K562 (cell line): ENCODE data around the gene LBHD1. TPM values are rescaled to one million over a fixed set of nuclear protein-coding genes. Genes with fewer than 3 reads are reported as not detected.

Experiments used
- ATF3 ChIP-seq, 2 experiments: fragments of 450-650 bp in 1 of 2; sonication (generic) in 1 of 2; formaldehyde crosslinking in 1 of 2; IDR thresholded peaks in 1 of 2; conservative IDR thresholded peaks in 1 of 2; 2 replicates each; pipeline versions ENCODE4 v1.6.1 to v1.8.1; 2016 to 2023; ENCODE audit warnings: mild to moderate bottlenecking in 2 of 2, moderate library complexity in 2 of 2, inconsistent platforms in 1 of 2, missing genetic modification reagents in 1 of 2
- CHCHD3 ChIP-seq: fragments of 250-450 bp; sonication (Bioruptor Pico); IDR thresholded peaks from 2 replicates; pipeline ENCODE4 v2.1.2; 2022; ENCODE audit warnings: mild to moderate bottlenecking
- CREB1 ChIP-seq, 2 experiments: sonication (generic) in 1 of 2; formaldehyde crosslinking in 1 of 2; IDR thresholded peaks; 2 replicates each; pipeline versions ENCODE4 v1.6.1 to v1.8.0; 2012 to 2022; ENCODE audit warnings: inconsistent platforms in 1 of 2, mild to moderate bottlenecking in 1 of 2, missing genetic modification reagents in 1 of 2, moderate library complexity in 1 of 2
- EHMT2 ChIP-seq: fragments of 450-650 bp; IDR thresholded peaks from 2 replicates; pipeline ENCODE4 v1.6.1; 2018; ENCODE audit warnings: antibody characterized with exemption
- ETS2 ChIP-seq: IDR thresholded peaks from 2 replicates; pipeline ENCODE4 v1.6.1; 2016; ENCODE audit warnings: borderline replicate concordance, missing genetic modification characterization, mild to moderate bottlenecking, moderate library complexity, missing compliant biosample characterization; ENCODE audit not compliant: poor library complexity, severe bottlenecking
- HNRNPK ChIP-seq: fragments of 200-400 bp; formaldehyde crosslinking; IDR thresholded peaks from one replicate; pipeline ENCODE4 v1.6.1; 2018; ENCODE audit warnings: mild to moderate bottlenecking, low read depth, low read length; ENCODE audit not compliant: poor library complexity, severe bottlenecking
- NR2F6 ChIP-seq: fragments of 450-650 bp; formaldehyde crosslinking; IDR thresholded peaks from 2 replicates; pipeline ENCODE4 v1.4.0; 2020; ENCODE audit warnings: mild to moderate bottlenecking
- PHF20 ChIP-seq: fragments of 450-650 bp; IDR thresholded peaks from 2 replicates; pipeline ENCODE4 v1.6.1; 2018; ENCODE audit not compliant: partially characterized antibody
- POLR2AphosphoS2 ChIP-seq: IDR thresholded peaks from 2 replicates; pipeline ENCODE4 v1.6.1; 2012; ENCODE audit warnings: low read length, improper control_type of control experiment
- THRAP3 ChIP-seq: fragments of 450-650 bp; IDR thresholded peaks from 2 replicates; pipeline ENCODE4 v1.6.1; 2016; ENCODE audit warnings: mild to moderate bottlenecking, inconsistent platforms, borderline replicate concordance
- ZBTB49 ChIP-seq: sonication (generic); formaldehyde crosslinking; IDR thresholded peaks from 2 replicates; pipeline ENCODE4 v1.8.0; 2022; ENCODE audit warnings: missing genetic modification reagents, mild to moderate bottlenecking, borderline replicate concordance
- ZKSCAN3 ChIP-seq: fragments of 250-450 bp; sonication (Bioruptor Pico); IDR thresholded peaks from 2 replicates; pipeline ENCODE4 v1.4.0; 2020
- ZSCAN32 ChIP-seq: fragments of 450-650 bp; formaldehyde crosslinking; IDR thresholded peaks from 2 replicates; pipeline ENCODE4 v1.4.0; 2020; ENCODE audit warnings: mild to moderate bottlenecking, moderate library complexity
- polyA plus RNA-seq, 8 experiments: library from polyadenylated mRNA; depleted of rRNA in 4 of 8; stranded (reverse) in 5 of 8; unstranded in 3 of 8; fragments of >200 nt; fragmentation: Nextera tagmentation in 2 of 8; fragmentation: Illumina TruSeq in 1 of 8; extraction: Ambion mirVana in 2 of 8; extraction: Trizol in 1 of 8; gene quantifications; 2 replicates each; pipeline versions ENCODE4 v1.2.1 to v1.2.3, GENCODE V29; 2011 to 2014; ENCODE audit warnings: inconsistent platforms in 1 of 8, missing spikeins in 1 of 8
- total RNA-seq, 7 experiments: library from RNA; depleted of rRNA in 6 of 7; stranded (reverse); fragments of >200 nt in 6 of 7; fragmentation: Illumina TruSeq in 2 of 7; extraction: Trizol in 2 of 7; gene quantifications; 2 replicates each; pipeline versions ENCODE4 v1.2.1 to v1.2.3, GENCODE V29; 2011 to 2021; ENCODE audit warnings: low replicate concordance in 1 of 7
- TF ChIP-seq, protein P1 (sequence below): sonication (generic); formaldehyde crosslinking; IDR thresholded peaks from 2 replicates; pipeline ENCODE4 v1.8.0; 2023; ENCODE audit warnings: mild to moderate bottlenecking, missing genetic modification reagents
- TF ChIP-seq, protein P2 (sequence below): sonication (generic); formaldehyde crosslinking; IDR thresholded peaks from 2 replicates; pipeline ENCODE4 v1.8.1; 2023; ENCODE audit warnings: mild to moderate bottlenecking, missing genetic modification reagents
- TF ChIP-seq, protein P3 (sequence below): fragments of 250-450 bp; sonication (Bioruptor Pico); IDR thresholded peaks from 2 replicates; pipeline ENCODE4 v1.5.0; 2021; ENCODE audit warnings: mild to moderate bottlenecking, moderate library complexity

The LBHD1 gene
- total and polyA plus RNA-seq, 9 of the 15 experiments (the other 6 are each of a cell fraction or from before 2014, with no cell fraction given), result 2.6 to 28.0 (median 12.5) TPM

DNA sequence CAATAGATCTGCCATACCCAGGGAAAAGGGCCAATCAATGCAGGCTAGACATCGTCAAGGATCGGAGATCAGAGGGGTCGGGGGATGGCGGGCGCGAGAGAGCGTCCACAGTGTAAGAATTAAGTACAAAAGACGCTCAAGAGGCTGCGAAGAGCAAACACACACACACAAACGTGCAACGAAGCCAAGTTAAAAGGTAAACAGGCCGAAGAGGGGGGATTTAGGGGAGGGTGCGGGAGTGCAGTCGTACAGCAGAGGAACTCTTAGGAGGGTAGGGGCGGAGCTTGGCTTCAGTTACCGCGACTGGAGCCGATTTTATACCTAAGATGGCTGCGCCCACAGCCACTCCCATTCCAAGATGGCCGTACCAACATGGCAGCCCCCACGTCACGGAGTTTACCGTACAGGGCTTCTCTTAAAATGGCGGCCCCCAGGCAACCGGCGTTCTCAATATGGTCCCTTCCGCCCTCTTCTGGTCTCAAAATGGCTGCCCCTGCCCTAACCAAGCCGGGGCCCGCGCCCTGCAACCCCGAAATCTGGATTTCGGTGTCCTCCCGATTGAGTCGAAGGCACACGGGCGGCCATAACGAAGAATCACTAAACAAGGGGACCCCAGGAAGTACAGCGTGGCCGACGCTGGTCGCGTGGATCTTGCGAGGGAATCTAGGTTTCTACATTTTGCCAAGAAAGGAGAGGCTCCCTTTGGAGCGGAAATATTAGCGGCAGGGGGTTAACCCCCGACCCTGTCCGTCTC lies 37.4 kb upstream of the LBHD1 start (continued):
- TF ChIP-seq, protein P1, sequence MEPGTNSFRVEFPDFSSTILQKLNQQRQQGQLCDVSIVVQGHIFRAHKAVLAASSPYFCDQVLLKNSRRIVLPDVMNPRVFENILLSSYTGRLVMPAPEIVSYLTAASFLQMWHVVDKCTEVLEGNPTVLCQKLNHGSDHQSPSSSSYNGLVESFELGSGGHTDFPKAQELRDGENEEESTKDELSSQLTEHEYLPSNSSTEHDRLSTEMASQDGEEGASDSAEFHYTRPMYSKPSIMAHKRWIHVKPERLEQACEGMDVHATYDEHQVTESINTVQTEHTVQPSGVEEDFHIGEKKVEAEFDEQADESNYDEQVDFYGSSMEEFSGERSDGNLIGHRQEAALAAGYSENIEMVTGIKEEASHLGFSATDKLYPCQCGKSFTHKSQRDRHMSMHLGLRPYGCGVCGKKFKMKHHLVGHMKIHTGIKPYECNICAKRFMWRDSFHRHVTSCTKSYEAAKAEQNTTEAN (CRISPR knock-in tag), result no peak
- no peak for TF ChIP-seq CHCHD3
- no peak for TF ChIP-seq POLR2AphosphoS2
- no peak for TF ChIP-seq ZSCAN32
- TF ChIP-seq, protein P2, sequence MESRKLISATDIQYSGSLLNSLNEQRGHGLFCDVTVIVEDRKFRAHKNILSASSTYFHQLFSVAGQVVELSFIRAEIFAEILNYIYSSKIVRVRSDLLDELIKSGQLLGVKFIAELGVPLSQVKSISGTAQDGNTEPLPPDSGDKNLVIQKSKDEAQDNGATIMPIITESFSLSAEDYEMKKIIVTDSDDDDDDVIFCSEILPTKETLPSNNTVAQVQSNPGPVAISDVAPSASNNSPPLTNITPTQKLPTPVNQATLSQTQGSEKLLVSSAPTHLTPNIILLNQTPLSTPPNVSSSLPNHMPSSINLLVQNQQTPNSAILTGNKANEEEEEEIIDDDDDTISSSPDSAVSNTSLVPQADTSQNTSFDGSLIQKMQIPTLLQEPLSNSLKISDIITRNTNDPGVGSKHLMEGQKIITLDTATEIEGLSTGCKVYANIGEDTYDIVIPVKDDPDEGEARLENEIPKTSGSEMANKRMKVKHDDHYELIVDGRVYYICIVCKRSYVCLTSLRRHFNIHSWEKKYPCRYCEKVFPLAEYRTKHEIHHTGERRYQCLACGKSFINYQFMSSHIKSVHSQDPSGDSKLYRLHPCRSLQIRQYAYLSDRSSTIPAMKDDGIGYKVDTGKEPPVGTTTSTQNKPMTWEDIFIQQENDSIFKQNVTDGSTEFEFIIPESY, result peak; percentile 82; the same call in 1 of the 2 replicates
- no peak for TF ChIP-seq EHMT2
- TF ChIP-seq ATF3 (IDR thresholded peaks at IDR 0.05), result no peak
- TF ChIP-seq ATF3 (CRISPR knock-in tag; conservative IDR thresholded peaks at IDR 0.05), result no peak
- no peak for TF ChIP-seq ETS2 (tag)
- no peak for TF ChIP-seq ZBTB49 (CRISPR knock-in tag)
- TF ChIP-seq CREB1 (IDR thresholded peaks at IDR 0.05), result no peak
- no peak for TF ChIP-seq CREB1 (CRISPR knock-in tag; IDR thresholded peaks at IDR 0.05)
- TF ChIP-seq, protein P3, sequence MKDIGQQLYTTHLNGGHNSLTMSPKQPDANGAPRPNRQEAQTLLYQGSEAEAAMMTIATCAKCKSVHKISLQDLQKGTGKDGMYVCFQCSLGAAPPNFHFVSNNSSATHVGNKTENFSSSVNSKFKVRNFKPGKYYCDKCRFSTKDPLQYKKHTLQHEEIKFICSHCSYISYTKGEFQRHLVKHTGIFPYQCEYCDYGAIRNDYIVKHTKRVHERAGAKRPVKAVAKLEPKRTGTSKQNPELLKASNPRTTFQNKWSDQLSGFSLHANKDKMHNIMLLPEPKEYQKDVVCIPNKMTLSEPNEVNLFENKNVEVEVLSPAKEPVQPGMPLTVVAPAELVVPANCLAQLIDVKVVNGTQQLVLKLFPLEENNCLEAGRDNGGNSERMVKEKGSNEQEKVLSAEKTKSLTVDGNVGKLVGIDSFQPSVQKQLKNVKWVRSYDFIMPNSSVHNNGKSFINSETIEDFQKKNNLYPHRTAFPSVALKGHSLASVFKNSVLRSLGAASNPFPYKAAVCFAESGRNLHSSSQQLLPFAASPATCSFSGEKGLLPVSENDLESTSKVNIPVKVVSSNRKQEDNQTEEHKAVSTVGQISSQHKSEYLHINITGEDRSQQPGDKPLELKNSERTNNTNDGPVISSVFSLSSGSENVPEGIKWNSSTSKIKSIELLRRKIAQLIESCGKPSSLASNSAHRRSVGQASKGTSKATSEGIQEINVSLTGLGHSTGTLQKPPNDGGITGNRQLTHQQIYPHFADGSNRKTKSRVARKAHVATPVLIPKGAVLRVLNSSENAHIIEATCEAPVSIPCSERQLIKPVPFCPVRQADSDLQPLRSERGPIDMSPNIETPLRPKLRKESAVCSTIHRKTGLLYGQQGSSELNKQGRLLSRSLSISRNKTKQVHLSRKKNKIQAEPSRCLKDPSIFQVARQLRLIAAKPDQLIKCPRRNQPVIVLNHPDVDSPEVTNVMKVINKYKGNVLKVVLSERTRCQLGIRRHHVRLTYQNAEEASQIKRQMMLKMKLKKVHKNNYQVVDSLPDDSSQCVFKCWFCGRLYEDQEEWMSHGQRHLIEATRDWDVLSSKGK, result no peak
- peak; percentile 94; the same call in 1 of the 2 replicates for TF ChIP-seq THRAP3
- TF ChIP-seq ZKSCAN3, result no peak
- no peak for TF ChIP-seq NR2F6 (CRISPR knock-in tag)
- no peak for TF ChIP-seq HNRNPK
- TF ChIP-seq PHF20, result no peak
